GM13977 (cell line): ENCODE measurements around the gene FBXW7.

ENCODE experiments used
- DNase-seq: peaks from one replicate; pipeline ENCODE4 v3.0.0; 2012; ENCODE audit warnings: low spot score
- in situ Hi-C: fragments of 300-500 bp; cut with MboI; formaldehyde crosslinking; loops from one replicate; pipeline ENCODE4 v1.12.0; 2022; ENCODE audit warnings: low sequenced_read_pairs, low pct_unique_long_range_greater_than_20kb, mixed read lengths, inconsistent platforms; ENCODE audit not compliant: unreplicated experiment
- TF ChIP-seq, protein P1 (sequence below): IDR thresholded peaks from 2 replicates; pipeline ENCODE4 v1.5.1; 2012; ENCODE audit warnings: mild to moderate bottlenecking, control low read depth; ENCODE audit not compliant: insufficient read depth; ENCODE audit errors: extremely low read depth, missing control alignments

Gene FBXW7

DNA sequence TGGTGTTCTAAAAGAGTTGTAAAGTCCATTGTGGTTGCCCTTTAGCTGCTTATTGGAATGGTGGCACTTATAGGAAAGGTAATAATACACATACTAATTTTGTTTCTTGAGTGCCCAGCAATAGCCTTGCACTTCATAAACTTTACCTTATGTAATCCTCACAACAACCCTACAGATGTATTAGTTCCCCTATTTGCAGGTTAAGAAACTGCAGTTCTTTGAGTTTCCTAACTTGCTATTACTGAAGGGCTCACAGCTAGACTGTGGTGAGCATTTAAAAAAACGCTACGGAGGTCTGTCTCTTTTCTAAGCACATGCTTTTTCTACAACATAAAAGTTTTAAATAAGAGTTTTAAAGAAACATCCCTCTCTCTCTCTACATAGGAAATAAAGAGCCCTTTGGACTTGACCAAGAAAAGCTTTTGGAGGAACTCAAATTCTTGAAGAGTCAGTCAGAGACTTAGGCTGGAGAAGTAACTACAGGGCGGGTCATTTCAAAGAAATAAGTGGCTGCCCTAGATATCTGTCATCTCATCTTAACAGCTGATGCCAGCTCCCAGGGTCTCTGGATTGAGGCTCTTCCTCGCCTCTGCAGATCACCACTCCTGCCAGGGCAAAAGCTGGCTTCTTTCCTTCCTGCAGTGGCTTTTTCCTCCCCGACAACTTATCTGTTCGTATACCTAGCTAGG, 42.0 kb upstream of the FBXW7 start:
- in situ Hi-C loops, result no loop called here
- no peak for DNase-seq
- TF ChIP-seq, protein P1, sequence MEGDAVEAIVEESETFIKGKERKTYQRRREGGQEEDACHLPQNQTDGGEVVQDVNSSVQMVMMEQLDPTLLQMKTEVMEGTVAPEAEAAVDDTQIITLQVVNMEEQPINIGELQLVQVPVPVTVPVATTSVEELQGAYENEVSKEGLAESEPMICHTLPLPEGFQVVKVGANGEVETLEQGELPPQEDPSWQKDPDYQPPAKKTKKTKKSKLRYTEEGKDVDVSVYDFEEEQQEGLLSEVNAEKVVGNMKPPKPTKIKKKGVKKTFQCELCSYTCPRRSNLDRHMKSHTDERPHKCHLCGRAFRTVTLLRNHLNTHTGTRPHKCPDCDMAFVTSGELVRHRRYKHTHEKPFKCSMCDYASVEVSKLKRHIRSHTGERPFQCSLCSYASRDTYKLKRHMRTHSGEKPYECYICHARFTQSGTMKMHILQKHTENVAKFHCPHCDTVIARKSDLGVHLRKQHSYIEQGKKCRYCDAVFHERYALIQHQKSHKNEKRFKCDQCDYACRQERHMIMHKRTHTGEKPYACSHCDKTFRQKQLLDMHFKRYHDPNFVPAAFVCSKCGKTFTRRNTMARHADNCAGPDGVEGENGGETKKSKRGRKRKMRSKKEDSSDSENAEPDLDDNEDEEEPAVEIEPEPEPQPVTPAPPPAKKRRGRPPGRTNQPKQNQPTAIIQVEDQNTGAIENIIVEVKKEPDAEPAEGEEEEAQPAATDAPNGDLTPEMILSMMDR, result no peak

DNA sequence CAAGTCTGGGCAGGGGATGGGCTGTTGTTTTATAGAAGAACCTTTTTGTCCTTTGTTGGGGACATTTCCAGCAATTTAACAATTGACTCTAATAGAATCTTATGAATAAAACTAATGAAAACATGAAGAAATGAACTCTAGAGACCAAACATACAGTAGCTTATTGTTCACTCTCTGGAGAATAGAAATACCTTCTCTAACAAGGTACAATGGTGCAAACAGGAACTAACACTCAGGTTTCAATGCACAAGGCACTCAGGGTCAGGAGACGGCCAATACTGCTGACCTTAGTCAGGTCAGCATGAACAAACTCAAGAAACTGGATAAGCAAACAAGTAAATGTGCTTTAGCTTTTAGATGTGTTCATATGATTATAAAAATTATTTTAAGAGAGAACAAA, 39.6 kb upstream of the FBXW7 start:
- TF ChIP-seq, protein P1, result no peak
- DNase-seq, result no peak
- in situ Hi-C loops, result no loop called here

DNA sequence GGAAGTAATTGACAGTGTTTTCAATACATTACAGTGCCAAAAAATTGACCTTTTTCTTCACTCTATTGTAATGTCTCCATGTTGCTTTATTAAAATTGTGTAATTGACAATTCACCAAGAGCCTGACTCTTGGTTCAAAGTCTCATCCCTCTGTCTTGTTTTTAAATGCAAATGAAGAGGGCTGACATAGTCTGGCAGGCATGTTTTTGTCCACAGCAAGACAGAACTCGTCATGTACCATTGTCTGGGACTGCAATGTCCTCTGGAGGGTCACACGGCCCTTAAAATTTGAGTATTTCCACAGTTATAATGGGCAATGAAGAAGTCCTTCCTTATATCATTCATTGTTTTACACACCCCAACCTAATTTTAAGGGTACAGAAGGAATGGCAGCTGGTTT, 38.0 kb upstream of the FBXW7 start:
- no peak for DNase-seq
- in situ Hi-C loops, result no loop called here
- TF ChIP-seq, protein P1, result no peak

DNA sequence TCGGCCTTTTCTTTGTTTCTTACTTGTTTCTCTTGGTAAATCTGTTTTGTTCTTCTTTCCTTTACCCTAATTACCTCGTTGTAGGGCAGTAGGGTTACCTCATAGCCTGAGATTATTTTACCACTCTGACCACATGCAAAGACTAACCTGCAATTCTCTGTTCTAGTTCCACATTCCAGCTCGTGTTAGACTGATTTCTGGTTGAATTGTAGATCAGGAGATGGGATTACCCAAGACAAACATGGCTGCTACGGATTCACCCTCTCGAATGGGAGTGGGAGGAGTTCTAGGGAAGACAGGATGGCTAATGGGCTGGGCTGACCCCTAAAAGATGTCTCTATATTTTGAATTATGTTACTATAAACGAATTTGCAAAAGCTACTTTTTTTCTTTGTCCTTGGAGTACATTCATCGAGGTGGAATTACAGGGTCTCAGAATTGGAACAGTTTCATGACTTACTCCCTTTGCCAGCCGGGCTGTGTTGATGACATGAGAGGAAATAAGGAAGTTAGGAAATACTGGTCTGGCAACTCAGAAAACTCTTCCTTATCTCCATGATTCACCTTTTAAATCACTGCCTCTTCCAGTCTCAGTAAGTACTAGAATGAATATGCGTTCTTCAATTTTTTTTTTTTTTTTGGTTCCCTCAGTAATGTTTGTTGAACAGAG, 36.7 kb upstream of the FBXW7 start:
- TF ChIP-seq, protein P1, result no peak
- in situ Hi-C loops, result no loop called here
- DNase-seq, result no peak

DNA sequence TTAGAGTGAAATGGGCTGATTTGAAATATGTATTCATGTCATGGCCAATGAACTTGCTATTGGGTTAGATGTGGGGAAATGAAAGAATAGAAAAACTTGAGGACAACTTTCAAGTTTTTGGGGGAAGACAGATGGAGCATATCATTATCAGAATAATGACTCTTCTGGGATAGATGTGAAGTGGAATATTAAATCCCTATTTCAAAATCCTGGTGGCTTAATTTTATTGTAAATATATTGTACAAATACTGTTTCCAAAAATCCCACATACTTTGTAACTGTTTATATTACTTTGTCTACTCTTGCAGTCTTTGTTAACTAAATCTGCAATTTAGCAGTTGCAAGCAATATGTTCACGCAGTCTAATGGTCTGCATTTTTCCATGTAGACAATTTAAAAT, 35.9 kb upstream of the FBXW7 start:
- TF ChIP-seq, protein P1, result no peak
- no peak for DNase-seq
- in situ Hi-C loops, result no loop called here

DNA sequence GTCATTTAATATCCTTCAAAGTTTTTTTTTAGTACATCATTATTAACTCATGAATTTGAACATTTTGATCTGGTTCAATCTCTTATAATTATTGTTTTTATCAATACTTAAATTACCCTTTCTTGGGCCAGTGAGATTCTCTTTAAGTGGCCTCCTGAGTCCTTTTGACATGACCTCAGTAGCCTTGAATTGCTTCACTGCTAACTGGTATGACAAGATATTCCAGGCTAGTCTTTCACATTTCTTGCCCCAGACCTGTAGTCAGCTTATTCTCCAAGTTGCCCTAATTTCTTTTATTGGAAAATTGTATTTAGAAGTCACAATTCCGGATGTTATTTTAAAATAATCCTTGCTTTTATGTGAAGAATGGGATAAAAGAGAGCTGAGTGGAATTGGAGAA, 35.4 kb upstream of the FBXW7 start:
- TF ChIP-seq, protein P1, result no peak
- in situ Hi-C loops, result no loop called here
- no peak for DNase-seq
